Muscle of back (tissue), 11 donors: Measurements from ENCODE around the gene CLEC12A. TPM values are rescaled to one million over a fixed set of nuclear protein-coding genes. Genes with fewer than 3 reads are reported as not detected.
A peak's percentile ranks its signal among the peaks of the same experiment; 100 is the strongest.
"Not testable (repeated sequence)": the region's sequence is repeated elsewhere in the genome, so short reads cannot be mapped to it uniquely, and the experiment has no call there.

ENCODE experiments used
- DNase-seq, 3 donors: peaks; one replicate each; pipeline versions ENCODE4 v3.0.0 to v3.0.0-alpha.2; 2013
- polyA plus RNA-seq, 10 donors: library from polyadenylated mRNA; unstranded; fragments of 120-200 nt; gene quantifications; one replicate each; pipeline ENCODE4 v1.2.1, GENCODE V29; 2013; ENCODE audit not compliant: insufficient read length in 10 of 10

Gene CLEC12A
- polyA plus RNA-seq, 10 donors: 0.26 to 1.4 (median 0.52) TPM

DNA sequence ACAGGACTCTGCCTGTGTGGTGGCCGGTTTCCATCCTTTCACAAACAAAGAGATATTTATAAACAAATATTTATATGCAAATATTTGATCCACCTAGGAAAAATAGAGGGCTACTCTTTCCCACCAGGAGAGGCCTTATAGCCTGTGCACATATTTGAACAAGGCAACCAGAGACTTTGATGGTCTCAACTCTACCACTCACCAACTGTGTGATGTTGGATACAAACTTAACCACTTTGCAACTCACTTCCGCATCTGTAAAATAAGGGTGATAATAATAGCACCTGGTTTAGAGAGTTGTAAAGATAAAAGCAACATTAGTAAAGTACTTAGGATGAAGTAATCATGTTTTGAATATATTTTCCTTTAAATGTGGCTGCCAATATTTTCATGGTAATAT lies 1.5 kb upstream of the CLEC12A start:
- DNase-seq: no peak

DNA sequence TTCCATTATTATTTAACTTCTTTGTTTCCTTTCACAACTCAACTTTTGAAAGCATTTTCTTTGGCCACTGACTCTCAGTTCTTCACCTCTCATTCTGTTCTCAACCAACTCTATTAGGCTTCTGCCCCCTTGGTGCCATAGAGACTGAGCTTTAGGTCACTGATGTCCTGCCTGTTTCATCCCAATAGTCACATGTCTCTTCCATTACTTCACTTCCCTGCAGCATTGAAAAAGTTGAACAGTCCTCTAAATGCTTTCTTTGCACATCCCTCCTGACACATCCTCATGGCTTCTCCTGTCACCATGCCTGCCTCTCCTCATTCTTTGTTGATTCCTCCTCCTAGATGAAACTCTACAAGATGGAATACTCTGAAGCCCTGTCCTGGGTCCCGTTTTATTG lies 2.7 kb downstream of the CLEC12A start:
- DNase-seq: no peak

DNA sequence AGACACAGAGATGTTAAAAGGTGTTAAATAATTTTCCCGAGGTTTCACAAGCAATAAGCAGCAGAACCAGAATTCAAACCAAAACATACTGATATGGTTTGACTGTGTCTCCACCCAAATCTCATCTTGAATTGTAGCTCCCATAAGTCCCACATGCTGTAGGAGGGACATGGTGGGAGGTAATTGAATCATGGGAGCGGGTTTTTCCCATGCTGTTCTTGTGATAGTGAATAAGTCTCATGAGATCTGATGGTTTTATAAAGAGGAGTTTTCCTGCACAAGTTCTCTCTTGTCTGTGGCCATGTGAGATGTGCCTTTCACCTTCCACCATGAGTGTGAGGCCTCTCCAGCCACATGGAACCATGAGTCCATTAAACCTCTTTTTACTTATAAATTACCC lies 3.5 kb downstream of the CLEC12A start:
- not testable (repeated sequence) for DNase-seq

GRCh38 chr12:9975614-9976013 lies 4.4 kb downstream of the CLEC12A start:
- no peak for DNase-seq

DNA sequence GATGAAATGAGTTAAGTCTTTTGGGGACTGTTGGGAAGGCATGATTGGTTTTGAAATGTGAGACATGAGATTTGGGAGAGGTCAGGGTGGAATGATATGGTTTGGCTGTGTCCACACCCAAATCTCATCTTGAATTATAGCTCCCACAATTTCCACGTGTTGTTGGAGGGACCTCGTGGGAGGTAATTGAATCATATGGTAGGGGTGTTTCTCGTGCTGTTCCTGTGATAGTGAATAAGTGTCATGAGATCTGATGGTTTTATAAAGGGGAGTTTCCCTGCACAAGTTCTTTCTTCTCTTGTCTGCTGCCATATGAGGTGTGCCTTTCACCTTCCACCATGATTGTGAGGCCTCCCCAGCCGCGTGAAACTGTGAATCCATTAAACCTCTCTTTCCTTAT lies 5.4 kb downstream of the CLEC12A start:
- not testable (repeated sequence) for DNase-seq

- DNase-seq: no peak
These were observed 6.7 kb downstream of the CLEC12A start for GRCh38 chr12:9977916-9978315.

GRCh38 chr12:9980126-9980525 lies 8.9 kb downstream of the CLEC12A start:
- no peak for DNase-seq

DNA sequence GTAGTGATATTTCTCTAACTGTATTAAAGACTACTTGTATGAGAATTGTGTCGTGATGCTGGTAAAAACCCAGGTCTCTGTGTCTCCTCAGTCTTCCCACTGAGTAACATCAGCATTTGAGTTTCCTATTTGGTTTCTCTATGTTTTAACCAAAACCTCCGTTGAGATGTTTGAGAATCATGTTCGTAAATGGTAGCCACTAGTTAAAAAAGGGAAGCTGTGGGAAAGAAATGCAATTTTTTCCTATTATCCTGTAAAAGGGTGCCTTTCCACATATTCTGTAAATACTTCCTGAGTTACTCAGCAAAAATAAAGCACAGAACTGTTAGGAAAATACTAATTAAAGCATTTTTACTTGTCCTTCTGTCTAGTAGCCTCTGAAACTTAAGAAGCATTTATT lies 20.7 kb downstream of the CLEC12A start:
- DNase-seq: no peak

- no peak for DNase-seq
These were observed 21.1 kb downstream of the CLEC12A start for GRCh38 chr12:9992296-9992695.

DNA sequence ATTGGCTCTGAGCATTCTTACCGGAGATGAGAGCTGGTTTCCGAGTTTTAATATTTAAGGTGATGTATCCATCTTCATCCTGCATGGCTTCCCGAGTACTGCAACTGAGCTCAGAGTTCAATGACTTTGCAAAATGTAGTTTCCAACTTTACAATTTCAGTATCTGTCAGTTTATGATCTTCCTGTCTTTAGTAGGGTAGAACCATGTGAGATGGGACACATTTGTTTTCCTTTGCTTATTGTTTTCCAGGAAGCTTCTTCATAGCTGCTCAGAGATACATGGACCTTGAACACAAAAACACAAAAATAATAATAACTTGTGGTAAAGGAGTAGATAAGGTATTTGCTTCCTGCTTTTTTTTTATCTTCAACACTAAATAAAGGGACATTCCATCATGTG lies 27.8 kb downstream of the CLEC12A start, which contains the start of gene CLEC1B:
Gene CLEC1B, minus strand, starts transcription at position 106 of the 400 bp plus-strand sequence. Its CDS starts 21 bp downstream, at position 85.
- no peak for DNase-seq

GRCh38 chr12:10001171-10001776 lies 30.1 kb downstream of the CLEC12A start:
- DNase-seq: no peak

GRCh38 chr12:10012630-10013330 lies 41.6 kb downstream of the CLEC12A start:
- no peak for DNase-seq

- no peak for DNase-seq
These were observed 44.2 kb downstream of the CLEC12A start for GRCh38 chr12:10015450-10015849.

- no peak for DNase-seq
These were observed 45.7 kb downstream of the CLEC12A start for GRCh38 chr12:10016881-10017280.

DNA sequence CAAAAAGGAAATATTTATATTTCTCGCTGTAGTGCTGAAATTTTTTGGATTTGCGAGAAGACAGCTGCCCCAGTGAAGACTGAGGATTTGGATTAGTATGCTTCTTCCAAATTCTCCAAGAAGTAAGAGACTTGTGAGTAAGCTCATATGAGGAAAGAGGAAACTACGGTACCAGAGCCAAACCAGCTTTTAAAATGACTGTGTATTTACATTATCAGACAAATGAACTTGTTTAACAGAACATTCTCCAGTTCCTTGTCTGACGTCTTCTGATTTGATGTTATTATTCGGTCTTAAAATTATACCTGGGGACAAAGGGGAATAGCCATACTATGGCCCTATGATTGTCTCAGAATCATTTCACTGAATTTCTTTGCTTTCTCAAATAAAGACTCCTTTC lies 47.2 kb downstream of the CLEC12A start:
- DNase-seq: no peak

GRCh38 chr12:10021342-10021741 lies 50.1 kb downstream of the CLEC12A start:
- DNase-seq: no peak

- DNase-seq: no peak
These were observed 54.0 kb downstream of the CLEC12A start for GRCh38 chr12:10025236-10025635.

- DNase-seq: not testable (repeated sequence)
These were observed 55.5 kb downstream of the CLEC12A start for GRCh38 chr12:10026666-10027065.

DNA sequence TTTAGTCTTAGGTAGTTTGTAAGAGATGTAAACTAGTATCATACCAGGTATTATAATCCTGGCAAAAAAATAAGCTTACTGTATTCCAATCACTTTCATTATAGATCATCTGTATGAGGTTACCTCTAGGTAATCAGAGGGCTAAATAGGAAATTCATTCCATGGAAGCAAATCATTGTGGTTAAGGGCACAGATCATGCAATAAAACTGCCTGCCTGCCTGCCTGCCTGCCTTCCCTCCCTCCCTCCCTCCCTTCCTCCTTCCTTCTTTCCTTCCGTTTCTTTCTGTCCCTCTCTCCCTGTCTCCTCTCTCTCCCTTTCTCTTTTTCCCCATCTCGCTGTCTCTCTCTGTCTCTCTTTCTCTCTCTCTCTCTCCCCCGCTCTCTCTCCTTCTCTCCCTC lies 56.1 kb downstream of the CLEC12A start:
- no peak for DNase-seq

- DNase-seq: no peak
These were observed 56.5 kb downstream of the CLEC12A start for GRCh38 chr12:10027721-10028120.

- no peak for DNase-seq
These were observed 59.2 kb downstream of the CLEC12A start, which contains the start of gene CLEC9A for GRCh38 chr12:10030446-10030845. Gene CLEC9A (plus strand): TSS chr12:10030682. CDS start chr12:10052688, 22,006 bp downstream.

- DNase-seq: no peak
These were observed 60.1 kb downstream of the CLEC12A start for GRCh38 chr12:10031321-10031720.

- DNase-seq: peak in 1 of 3 donors; percentile 74
These were observed 60.6 kb downstream of the CLEC12A start for GRCh38 chr12:10031771-10032175.
